SK-N-SH (cell line): ENCODE results near the gene IL15. TPM values are rescaled to one million over a fixed set of nuclear protein-coding genes. Genes with fewer than 3 reads are reported as not detected.

Experiments used
- CTCF ChIA-PET: fragments of 300-600, 350-600 bp; formaldehyde crosslinking; extraction: SDS; loops from one replicate; lab custom pipeline; 2021; lab: Yijun Ruan, JAX
- POLR2A ChIA-PET: fragments of 350-600 bp; sonication (Branson Sonifier 250); formaldehyde crosslinking; extraction: SDS; loops from one replicate; lab custom pipeline; 2020; ENCODE audit warnings: antibody characterized with exemption, inconsistent platforms; lab: Yijun Ruan, JAX
- DNase-seq: peaks from one replicate; pipeline ENCODE4 v3.0.0; 2012
- H2AFZ ChIP-seq: fragments of 200-600 bp; sonication (generic); 2 replicates; pipeline ENCODE4 v1.8.1; 2016; ENCODE audit warnings: antibody characterized with exemption, mild to moderate bottlenecking, low read depth
- H3F3A ChIP-seq: fragments of 200-600 bp; sonication (generic); replicated peaks from 2 replicates; pipeline ENCODE3; 2016; ENCODE audit warnings: antibody characterized with exemption, mild to moderate bottlenecking; ENCODE audit not compliant: insufficient read depth
- H3K27ac ChIP-seq, 2 experiments: fragments of 200-500 bp in 1 of 2; fragments of 200-600 bp in 1 of 2; sonication (Bioruptor generic) in 1 of 2; sonication (generic), shearing (Covaris generic) in 1 of 2; 2 replicates each; pipeline versions ENCODE4 v1.5.1 to v1.6.1; 2014 to 2016; ENCODE audit warnings: low read depth in 2 of 2, inconsistent platforms in 1 of 2, low read length in 1 of 2, mild to moderate bottlenecking in 1 of 2, mixed read lengths in 1 of 2
- H3K27me3 ChIP-seq: fragments of 200-600 bp; sonication (generic), shearing (Covaris generic); 2 replicates; pipeline ENCODE4 v1.6.1; 2016; ENCODE audit warnings: mixed run types; ENCODE audit not compliant: insufficient read depth
- H3K36me3 ChIP-seq, 2 experiments: fragments of 200-500 bp in 1 of 2; fragments of 200-600 bp in 1 of 2; sonication (Bioruptor generic) in 1 of 2; sonication (generic) in 1 of 2; replicated peaks in 1 of 2; 2 replicates each; pipeline versions ENCODE3 to v1.5.1; 2014 to 2016; ENCODE audit warnings: low read length in 1 of 2, mild to moderate bottlenecking in 1 of 2; ENCODE audit not compliant: insufficient read depth in 2 of 2, control insufficient read depth in 1 of 2
- H3K4me1 ChIP-seq, 2 experiments: fragments of 200-500 bp in 1 of 2; fragments of 200-600 bp in 1 of 2; sonication (Bioruptor generic) in 1 of 2; sonication (generic), shearing (Covaris generic) in 1 of 2; 2 replicates each; pipeline versions ENCODE4 v1.5.1 to v1.6.1; 2014 to 2016; ENCODE audit warnings: low read depth in 1 of 2, low read length in 1 of 2, mixed run types in 1 of 2; ENCODE audit not compliant: insufficient read depth in 2 of 2, control insufficient read depth in 1 of 2
- H3K4me2 ChIP-seq: fragments of 200-600 bp; sonication (generic), shearing (Covaris generic); 2 replicates; pipeline ENCODE4 v1.6.1; 2017; ENCODE audit warnings: mixed run types
- H3K4me3 ChIP-seq, 2 experiments: fragments of 200-500 bp in 1 of 2; fragments of 200-600 bp in 1 of 2; sonication (Bioruptor generic) in 1 of 2; sonication (generic), shearing (Covaris generic) in 1 of 2; 2 replicates each; pipeline versions ENCODE4 v1.5.1 to v1.8.1; 2014 to 2016; ENCODE audit warnings: low read depth in 2 of 2, inconsistent platforms in 1 of 2, low read length in 1 of 2, mild to moderate bottlenecking in 1 of 2, mixed read lengths in 1 of 2, moderate library complexity in 1 of 2
- H3K79me2 ChIP-seq: fragments of 200-600 bp; sonication (generic); 2 replicates; pipeline ENCODE4 v1.8.1; 2017; ENCODE audit warnings: mild to moderate bottlenecking; ENCODE audit not compliant: insufficient read depth
- H3K9ac ChIP-seq: fragments of 200-600 bp; sonication (generic); 2 replicates; pipeline ENCODE4 v1.6.1; 2017; ENCODE audit warnings: mixed run types
- H3K9me2 ChIP-seq: fragments of 200-600 bp; sonication (generic); 2 replicates; pipeline ENCODE4 v1.6.1; 2017; ENCODE audit warnings: mixed run types
- H3K9me3 ChIP-seq: fragments of 200-600 bp; sonication (generic); 2 replicates; pipeline ENCODE4 v1.6.1; 2017; ENCODE audit warnings: mixed run types, mild to moderate bottlenecking, moderate library complexity
- H4K20me1 ChIP-seq: fragments of 200-600 bp; sonication (generic); 2 replicates; pipeline ENCODE4 v1.6.1; 2017; ENCODE audit warnings: mild to moderate bottlenecking, mixed run types; ENCODE audit not compliant: insufficient read depth
- ELF1 ChIP-seq: IDR thresholded peaks from 2 replicates; pipeline ENCODE4 v1.4.0; 2012
- FOXJ3 ChIP-seq: sonication (generic); formaldehyde crosslinking; IDR thresholded peaks from 2 replicates; pipeline ENCODE4 v1.5.1; 2020; ENCODE audit warnings: mild to moderate bottlenecking, missing genetic modification reagents
- JUND ChIP-seq: IDR thresholded peaks from 2 replicates; pipeline ENCODE4 v1.4.0; 2012
- NRF1 ChIP-seq: IDR thresholded peaks from 2 replicates; pipeline ENCODE4 v1.6.1; 2012; ENCODE audit warnings: low read depth, mild to moderate bottlenecking, low read length
- POLR2AphosphoS5 ChIP-seq: IDR thresholded peaks from 2 replicates; pipeline ENCODE4 v1.6.1; 2012; ENCODE audit warnings: low read depth, low read length
- SIN3A ChIP-seq: IDR thresholded peaks from 2 replicates; pipeline ENCODE4 v1.6.1; 2012; ENCODE audit warnings: low read depth, mild to moderate bottlenecking, low read length, moderate library complexity, borderline replicate concordance
- TCF12 ChIP-seq: IDR thresholded peaks from 2 replicates; pipeline ENCODE4 v1.4.0; 2012
- USF1 ChIP-seq: IDR thresholded peaks from 2 replicates; pipeline ENCODE4 v1.4.0; 2012; ENCODE audit warnings: low read depth, borderline replicate concordance
- ZBTB33 ChIP-seq: IDR thresholded peaks from 2 replicates; pipeline ENCODE4 v1.4.0; 2012; ENCODE audit warnings: low read depth, borderline replicate concordance
- WGBS: methylation state at CpG from one replicate; pipeline ENCODE4 v1.1.6; 2017; ENCODE audit warnings: low lambda C conversion rate; 5-methylcytosine and 5-hydroxymethylcytosine counted together
- polyA plus RNA-seq, 3 experiments: library from polyadenylated mRNA; depleted of rRNA; stranded (reverse); fragments of >200 nt; gene quantifications; 2 replicates each; pipeline ENCODE4 v1.2.3, GENCODE V29; 2012
- TF ChIP-seq, protein P1 (sequence below): IDR thresholded peaks from 2 replicates; pipeline ENCODE4 v1.6.1; 2012; ENCODE audit warnings: mild to moderate bottlenecking, low read depth, low read length, moderate library complexity
- TF ChIP-seq, protein P2 (sequence below): fragments of 200-600 bp; sonication (generic); IDR thresholded peaks from 2 replicates; pipeline ENCODE4 v1.6.1; 2017; ENCODE audit warnings: antibody characterized with exemption, mild to moderate bottlenecking, moderate library complexity

IL15 gene
- polyA plus RNA-seq, 1 of the 3 experiments (the other 2 are of a cell fraction), result 3.7 TPM

- Histone ChIP-seq H4K20me1 (no peaks in the 10 kb centered on the region), H3K9ac (no peak overlapping the region), H3K9me3 (no peaks in the 10 kb centered on the region), H3K4me3 (no peak overlapping the region), H3F3A (no peaks in the 10 kb centered on the region), H3K79me2 (no peaks in the 10 kb centered on the region), H3K9me2 (no peaks in the 10 kb centered on the region), H3K4me2 (no peak overlapping the region), H2AFZ (no peak overlapping the region), H3K36me3 (no peaks in the 10 kb centered on the region), H3K4me1 (no peaks in the 10 kb centered on the region), H3K27me3 (no peaks in the 10 kb centered on the region), H3K27ac (no peak overlapping the region)
- WGBS, result 72% methylated on average over 2 of the region's 2 CpGs
- DNase-seq, result no peak
- TF ChIP-seq NRF1 (no peak), JUND (no peak), FOXJ3 (no peak), ZBTB33 (no peak), TCF12 (no peak), POLR2AphosphoS5 (no peak), SIN3A (no peak), ELF1 (no peak), USF1 (no peak)
- TF ChIP-seq, protein P1, sequence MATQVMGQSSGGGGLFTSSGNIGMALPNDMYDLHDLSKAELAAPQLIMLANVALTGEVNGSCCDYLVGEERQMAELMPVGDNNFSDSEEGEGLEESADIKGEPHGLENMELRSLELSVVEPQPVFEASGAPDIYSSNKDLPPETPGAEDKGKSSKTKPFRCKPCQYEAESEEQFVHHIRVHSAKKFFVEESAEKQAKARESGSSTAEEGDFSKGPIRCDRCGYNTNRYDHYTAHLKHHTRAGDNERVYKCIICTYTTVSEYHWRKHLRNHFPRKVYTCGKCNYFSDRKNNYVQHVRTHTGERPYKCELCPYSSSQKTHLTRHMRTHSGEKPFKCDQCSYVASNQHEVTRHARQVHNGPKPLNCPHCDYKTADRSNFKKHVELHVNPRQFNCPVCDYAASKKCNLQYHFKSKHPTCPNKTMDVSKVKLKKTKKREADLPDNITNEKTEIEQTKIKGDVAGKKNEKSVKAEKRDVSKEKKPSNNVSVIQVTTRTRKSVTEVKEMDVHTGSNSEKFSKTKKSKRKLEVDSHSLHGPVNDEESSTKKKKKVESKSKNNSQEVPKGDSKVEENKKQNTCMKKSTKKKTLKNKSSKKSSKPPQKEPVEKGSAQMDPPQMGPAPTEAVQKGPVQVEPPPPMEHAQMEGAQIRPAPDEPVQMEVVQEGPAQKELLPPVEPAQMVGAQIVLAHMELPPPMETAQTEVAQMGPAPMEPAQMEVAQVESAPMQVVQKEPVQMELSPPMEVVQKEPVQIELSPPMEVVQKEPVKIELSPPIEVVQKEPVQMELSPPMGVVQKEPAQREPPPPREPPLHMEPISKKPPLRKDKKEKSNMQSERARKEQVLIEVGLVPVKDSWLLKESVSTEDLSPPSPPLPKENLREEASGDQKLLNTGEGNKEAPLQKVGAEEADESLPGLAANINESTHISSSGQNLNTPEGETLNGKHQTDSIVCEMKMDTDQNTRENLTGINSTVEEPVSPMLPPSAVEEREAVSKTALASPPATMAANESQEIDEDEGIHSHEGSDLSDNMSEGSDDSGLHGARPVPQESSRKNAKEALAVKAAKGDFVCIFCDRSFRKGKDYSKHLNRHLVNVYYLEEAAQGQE, result no peak
- TF ChIP-seq, protein P2, sequence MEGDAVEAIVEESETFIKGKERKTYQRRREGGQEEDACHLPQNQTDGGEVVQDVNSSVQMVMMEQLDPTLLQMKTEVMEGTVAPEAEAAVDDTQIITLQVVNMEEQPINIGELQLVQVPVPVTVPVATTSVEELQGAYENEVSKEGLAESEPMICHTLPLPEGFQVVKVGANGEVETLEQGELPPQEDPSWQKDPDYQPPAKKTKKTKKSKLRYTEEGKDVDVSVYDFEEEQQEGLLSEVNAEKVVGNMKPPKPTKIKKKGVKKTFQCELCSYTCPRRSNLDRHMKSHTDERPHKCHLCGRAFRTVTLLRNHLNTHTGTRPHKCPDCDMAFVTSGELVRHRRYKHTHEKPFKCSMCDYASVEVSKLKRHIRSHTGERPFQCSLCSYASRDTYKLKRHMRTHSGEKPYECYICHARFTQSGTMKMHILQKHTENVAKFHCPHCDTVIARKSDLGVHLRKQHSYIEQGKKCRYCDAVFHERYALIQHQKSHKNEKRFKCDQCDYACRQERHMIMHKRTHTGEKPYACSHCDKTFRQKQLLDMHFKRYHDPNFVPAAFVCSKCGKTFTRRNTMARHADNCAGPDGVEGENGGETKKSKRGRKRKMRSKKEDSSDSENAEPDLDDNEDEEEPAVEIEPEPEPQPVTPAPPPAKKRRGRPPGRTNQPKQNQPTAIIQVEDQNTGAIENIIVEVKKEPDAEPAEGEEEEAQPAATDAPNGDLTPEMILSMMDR, result no peak
- ChIA-PET POLR2A (no interaction called here), CTCF (interaction anchor here (1.4 kb wide), 1 partner anchor 14 kb away, joined by 4 read pairs; no protein-coding TSS in a partner anchor)
Observed at GRCh38 chr4:141757287-141757686, 120.9 kb downstream of the IL15 start.
